GM13976 (cell line): Measurements from ENCODE around the gene CNTN6.

Experiments
- DNase-seq: peaks from one replicate; pipeline ENCODE4 v3.0.0; 2012; ENCODE audit warnings: low spot score
- CTCF ChIP-seq: IDR thresholded peaks from 2 replicates; pipeline ENCODE4 v1.5.1; 2012; ENCODE audit warnings: borderline replicate concordance, mild to moderate bottlenecking; ENCODE audit not compliant: insufficient read depth; ENCODE audit errors: extremely low read depth, missing control alignments, control extremely low read depth
- in situ Hi-C: fragments of 300-500 bp; cut with MboI; formaldehyde crosslinking; loops from one replicate; pipeline ENCODE4 v1.12.0; 2022; ENCODE audit warnings: low sequenced_read_pairs, mixed read lengths, inconsistent platforms; ENCODE audit not compliant: unreplicated experiment

Gene CNTN6

DNA sequence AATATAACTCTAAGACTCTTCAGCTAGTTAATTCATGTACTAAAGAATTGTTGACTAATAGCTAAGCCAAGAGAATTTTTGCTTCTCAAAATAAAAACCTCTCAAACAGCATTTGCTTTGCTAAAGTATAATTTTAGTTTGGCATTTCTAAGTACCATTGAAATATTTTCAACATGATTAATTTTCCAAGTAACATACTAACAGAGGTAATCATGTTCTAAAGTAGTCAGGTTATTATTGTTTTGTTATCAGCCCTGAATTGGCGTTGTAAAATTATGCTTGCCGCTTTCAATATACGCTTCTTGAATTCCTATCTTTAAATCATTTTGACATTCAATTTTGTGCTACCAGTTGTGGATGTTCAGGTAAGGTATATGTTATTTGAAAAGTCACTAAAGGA, 134.3 kb downstream of the CNTN6 start:
- no peak for DNase-seq
- in situ Hi-C loops = no loop called here
- no peak for TF ChIP-seq CTCF

- in situ Hi-C loops = no loop called here
- no peak for TF ChIP-seq CTCF
- no peak for DNase-seq
Observed at GRCh38 chr3:1228289-1228688, 135.5 kb downstream of the CNTN6 start.

GRCh38 chr3:1230920-1231319, 138.1 kb downstream of the CNTN6 start:
- in situ Hi-C loops = no loop called here
- no peak for DNase-seq
- TF ChIP-seq CTCF = no peak

GRCh38 chr3:1232276-1232675, 139.5 kb downstream of the CNTN6 start:
- TF ChIP-seq CTCF = no peak
- in situ Hi-C loops = no loop called here
- no peak for DNase-seq

DNA sequence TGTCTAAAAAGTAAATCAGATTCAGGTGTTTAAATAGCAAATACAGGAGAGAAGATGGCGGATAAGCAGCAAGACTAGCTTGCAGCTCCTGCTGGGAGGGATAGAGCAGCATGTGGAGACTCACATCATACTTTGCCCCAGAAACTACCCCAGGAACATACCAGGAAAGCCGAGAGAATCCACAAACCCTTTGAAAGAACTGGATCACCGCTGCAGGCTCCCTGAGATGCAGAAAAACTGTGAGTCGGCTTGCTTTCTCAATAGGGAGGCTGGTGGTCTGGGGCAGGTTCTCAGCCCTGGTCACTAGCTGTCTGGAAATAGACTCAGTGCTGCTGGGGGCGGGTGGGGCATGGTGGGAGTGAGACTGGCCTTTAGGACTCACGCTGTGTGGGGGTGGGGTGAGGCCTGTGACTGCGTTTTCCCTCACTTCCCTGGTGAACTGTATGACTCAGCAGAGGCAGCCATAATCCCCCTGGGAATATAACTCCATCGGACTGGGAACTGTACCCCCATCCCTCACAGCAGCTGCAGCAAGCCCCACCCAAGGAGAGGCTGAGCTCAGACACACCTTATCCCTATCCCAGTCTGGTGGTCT, 142.8 kb downstream of the CNTN6 start:
- in situ Hi-C loops = no loop called here
- DNase-seq = no peak
- TF ChIP-seq CTCF = no peak

DNA sequence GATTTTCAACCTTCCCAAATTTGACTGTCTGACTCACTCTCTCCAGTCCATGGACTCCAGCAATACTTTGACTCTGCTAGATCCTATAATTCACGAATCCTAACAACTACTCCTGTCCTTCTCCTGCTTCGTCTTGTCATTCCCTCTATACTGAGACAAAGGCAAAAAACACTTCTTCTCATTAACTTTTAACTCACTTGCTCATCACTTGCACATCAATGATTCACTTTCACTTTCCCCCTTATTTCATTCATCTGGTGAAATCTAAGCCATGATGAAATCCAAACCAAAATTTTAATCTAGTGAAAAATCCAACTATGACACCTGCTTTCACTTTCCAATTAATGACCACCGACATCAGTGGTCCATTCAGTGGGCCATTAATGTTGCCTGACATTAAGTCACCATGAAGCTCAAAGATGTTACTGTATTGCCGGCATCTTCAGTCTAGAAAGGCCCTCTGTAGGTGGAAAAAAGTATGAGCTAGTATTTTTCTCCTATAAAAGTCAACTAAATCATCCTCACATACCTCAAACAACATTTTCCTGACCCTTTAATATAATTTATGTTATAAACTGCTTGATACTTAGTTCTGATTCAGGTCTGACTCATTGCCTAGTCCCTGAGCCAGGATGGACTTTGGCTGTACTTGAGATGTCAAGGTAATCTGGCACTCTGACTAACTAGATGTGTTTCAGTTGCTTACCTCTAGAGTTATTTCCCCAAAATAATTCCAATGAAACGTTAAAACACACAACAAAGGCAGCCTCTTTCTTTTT, 158.6 kb downstream of the CNTN6 start:
- no peak for TF ChIP-seq CTCF
- in situ Hi-C loops = no loop called here
- DNase-seq = no peak
